Endothelial cell of umbilical vein (primary cell): ENCODE data around the gene HECW1.

Experiments used
- EZH2 ChIP-seq: IDR thresholded peaks from 2 replicates; pipeline ENCODE4 v1.6.1; 2012; ENCODE audit warnings: borderline replicate concordance, low read depth, mild to moderate bottlenecking, moderate library complexity, low read length, inconsistent platforms; ENCODE audit not compliant: severe bottlenecking
- FOS ChIP-seq: IDR thresholded peaks from 2 replicates; pipeline ENCODE4 v1.6.1; 2011; ENCODE audit warnings: mild to moderate bottlenecking, low read length, moderate library complexity, borderline replicate concordance; ENCODE audit not compliant: insufficient read depth
- JUN ChIP-seq: IDR thresholded peaks from 2 replicates; pipeline ENCODE4 v1.6.1; 2011; ENCODE audit warnings: borderline replicate concordance, low read depth; ENCODE audit not compliant: insufficient read length, insufficient read depth
- MYC ChIP-seq: IDR thresholded peaks from one replicate; pipeline ENCODE4 v1.6.1; 2011; ENCODE audit warnings: mild to moderate bottlenecking, low read depth, low read length
- POLR2A ChIP-seq: IDR thresholded peaks from 2 replicates; pipeline ENCODE4 v1.6.1; 2012; ENCODE audit warnings: low read depth, mild to moderate bottlenecking, control low read depth, low read length
- POLR2AphosphoS5 ChIP-seq: IDR thresholded peaks from 2 replicates; pipeline ENCODE4 v1.6.1; 2012; ENCODE audit warnings: low read depth, mild to moderate bottlenecking, control low read depth, low read length, moderate library complexity; ENCODE audit not compliant: insufficient read depth
- TF ChIP-seq, protein P1 (sequence below), 2 donors: IDR thresholded peaks; 1 replicate in 1 of 2; 2 replicates in 1 of 2; pipeline ENCODE4 v1.5.1; 2011; ENCODE audit warnings: low read length in 2 of 2, mild to moderate bottlenecking in 2 of 2, moderate library complexity in 2 of 2, control low read depth in 1 of 2, inconsistent platforms in 1 of 2, low read depth in 1 of 2; ENCODE audit not compliant: insufficient read depth in 1 of 2; ENCODE audit errors: extremely low read depth in 1 of 2
- TF ChIP-seq, protein P2 (sequence below): IDR thresholded peaks from 2 replicates; pipeline ENCODE4 v1.6.1; 2011; ENCODE audit not compliant: insufficient read depth, insufficient read length

DNA sequence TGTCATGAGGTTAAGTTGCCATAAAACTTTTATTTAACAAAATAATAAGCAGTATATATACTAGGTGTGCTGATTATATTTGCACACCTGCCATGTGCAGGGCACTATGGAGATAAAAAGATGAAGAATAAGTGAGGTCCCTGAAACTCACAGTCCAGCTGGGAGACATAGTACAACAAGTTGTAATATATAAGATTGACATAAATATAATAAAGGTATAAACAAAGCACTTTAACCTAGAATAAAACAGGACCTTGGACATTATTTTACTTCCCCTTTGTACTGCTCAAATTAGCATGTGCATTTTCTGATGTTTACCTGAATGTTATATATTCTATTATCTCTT, 476.7 kb downstream of the HECW1 start:
- no peak for TF ChIP-seq EZH2
- TF ChIP-seq, protein P1, sequence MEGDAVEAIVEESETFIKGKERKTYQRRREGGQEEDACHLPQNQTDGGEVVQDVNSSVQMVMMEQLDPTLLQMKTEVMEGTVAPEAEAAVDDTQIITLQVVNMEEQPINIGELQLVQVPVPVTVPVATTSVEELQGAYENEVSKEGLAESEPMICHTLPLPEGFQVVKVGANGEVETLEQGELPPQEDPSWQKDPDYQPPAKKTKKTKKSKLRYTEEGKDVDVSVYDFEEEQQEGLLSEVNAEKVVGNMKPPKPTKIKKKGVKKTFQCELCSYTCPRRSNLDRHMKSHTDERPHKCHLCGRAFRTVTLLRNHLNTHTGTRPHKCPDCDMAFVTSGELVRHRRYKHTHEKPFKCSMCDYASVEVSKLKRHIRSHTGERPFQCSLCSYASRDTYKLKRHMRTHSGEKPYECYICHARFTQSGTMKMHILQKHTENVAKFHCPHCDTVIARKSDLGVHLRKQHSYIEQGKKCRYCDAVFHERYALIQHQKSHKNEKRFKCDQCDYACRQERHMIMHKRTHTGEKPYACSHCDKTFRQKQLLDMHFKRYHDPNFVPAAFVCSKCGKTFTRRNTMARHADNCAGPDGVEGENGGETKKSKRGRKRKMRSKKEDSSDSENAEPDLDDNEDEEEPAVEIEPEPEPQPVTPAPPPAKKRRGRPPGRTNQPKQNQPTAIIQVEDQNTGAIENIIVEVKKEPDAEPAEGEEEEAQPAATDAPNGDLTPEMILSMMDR (IDR thresholded peaks at IDR 0.05; ENCODE audit: extremely low read depth in 1 of 2, insufficient read depth in 1 of 2, low read depth in 1 of 2, low read length in 2 of 2): no peak
- TF ChIP-seq, protein P2, sequence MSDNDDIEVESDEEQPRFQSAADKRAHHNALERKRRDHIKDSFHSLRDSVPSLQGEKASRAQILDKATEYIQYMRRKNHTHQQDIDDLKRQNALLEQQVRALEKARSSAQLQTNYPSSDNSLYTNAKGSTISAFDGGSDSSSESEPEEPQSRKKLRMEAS: no peak
- TF ChIP-seq POLR2A: no peak
- TF ChIP-seq POLR2AphosphoS5: no peak
- no peak for TF ChIP-seq MYC
- no peak for TF ChIP-seq FOS
- no peak for TF ChIP-seq JUN
